MM.1S (cell line): Measurements from ENCODE around the gene NR6A1.

ENCODE experiments used
- DNase-seq: peaks from one replicate; pipeline ENCODE4 v3.0.0-alpha.2; 2015
- H2AFZ ChIP-seq: fragments of 300-600 bp; sonication (generic); 2 replicates; pipeline ENCODE4 v1.6.0; 2016; ENCODE audit warnings: antibody characterized with exemption, low read length
- H3F3A ChIP-seq: fragments of 300-600 bp; sonication (generic); 2 replicates; pipeline ENCODE4 v1.6.1; 2016; ENCODE audit warnings: mild to moderate bottlenecking, antibody characterized with exemption, low read length, moderate library complexity, mixed read lengths; ENCODE audit not compliant: insufficient read depth
- H3K27ac ChIP-seq: fragments of 300-600 bp; sonication (generic); 2 replicates; pipeline ENCODE4 v1.5.1; 2016; ENCODE audit warnings: mild to moderate bottlenecking, low read length
- H3K27me3 ChIP-seq: fragments of 300-600 bp; sonication (generic); replicated peaks from 2 replicates; pipeline ENCODE4 v1.6.0; 2016; ENCODE audit warnings: low read length; ENCODE audit not compliant: insufficient read depth
- H3K36me3 ChIP-seq: fragments of 300-600 bp; sonication (generic); replicated peaks from 2 replicates; pipeline ENCODE4 v1.6.1; 2016; ENCODE audit warnings: mild to moderate bottlenecking, low read length, mixed read lengths; ENCODE audit not compliant: insufficient read depth
- H3K4me1 ChIP-seq: fragments of 300-600 bp; sonication (generic); 2 replicates; pipeline ENCODE4 v1.6.1; 2016; ENCODE audit warnings: low read length, mixed read lengths
- H3K4me2 ChIP-seq: fragments of 300-600 bp; sonication (generic); 2 replicates; pipeline ENCODE4 v1.6.0; 2016; ENCODE audit warnings: low read depth, low read length
- H3K4me3 ChIP-seq: fragments of 300-600 bp; sonication (generic); 2 replicates; pipeline ENCODE4 v1.5.1; 2016; ENCODE audit warnings: low read length, mixed read lengths
- H3K79me2 ChIP-seq: fragments of 300-600 bp; sonication (generic); 2 replicates; pipeline ENCODE4 v1.6.1; 2016; ENCODE audit warnings: mixed run types, low read length, mixed read lengths
- H3K9ac ChIP-seq: fragments of 300-600 bp; sonication (generic); 2 replicates; pipeline ENCODE4 v1.6.1; 2016; ENCODE audit warnings: low read length, mixed read lengths
- H3K9me2 ChIP-seq: fragments of 300-600 bp; sonication (generic); replicated peaks from 2 replicates; pipeline ENCODE4 v1.6.1; 2016; ENCODE audit warnings: mild to moderate bottlenecking, low read length, mixed read lengths; ENCODE audit not compliant: insufficient read depth
- H3K9me3 ChIP-seq: fragments of 300-600 bp; sonication (generic); replicated peaks from 2 replicates; pipeline ENCODE4 v1.6.1; 2016; ENCODE audit warnings: mild to moderate bottlenecking, low read length, mixed read lengths; ENCODE audit not compliant: insufficient read depth
- H4K20me1 ChIP-seq: fragments of 300-600 bp; sonication (generic); 2 replicates; pipeline ENCODE4 v1.6.1; 2016; ENCODE audit warnings: mild to moderate bottlenecking, low read length, moderate library complexity, mixed read lengths; ENCODE audit not compliant: insufficient read depth
- CTCF ChIP-seq: fragments of 300-600 bp; sonication (generic); IDR thresholded peaks from 2 replicates; pipeline ENCODE4 v1.5.1; 2016; ENCODE audit warnings: antibody characterized with exemption, low read length, mixed read lengths
- EZH2 ChIP-seq: fragments of 300-600 bp; sonication (generic); optimal IDR thresholded peaks from 2 replicates; pipeline ENCODE3; 2017; ENCODE audit warnings: low read depth, mild to moderate bottlenecking, antibody characterized with exemption, low read length, mixed read lengths
- EZH2phosphoT487 ChIP-seq: fragments of 300-600 bp; sonication (generic); IDR thresholded peaks from 2 replicates; pipeline ENCODE4 v1.6.1; 2018; ENCODE audit warnings: antibody characterized with exemption, low read length

The NR6A1 gene

GRCh38 chr9:124707666-124708065, 63.4 kb downstream of the NR6A1 start:
- Histone ChIP-seq H3K9ac (no peak overlapping the region), H3K4me3 (no peak overlapping the region), H3K4me2 (no peak overlapping the region), H3K27ac (no peak overlapping the region), H2AFZ (no peak overlapping the region), H3F3A (no peaks in the 10 kb centered on the region), H3K9me3 (no peaks in the 10 kb centered on the region), H3K27me3 (no peaks in the 10 kb centered on the region), H4K20me1 (no peaks in the 10 kb centered on the region), H3K79me2 (no peaks in the 10 kb centered on the region), H3K9me2 (no peaks in the 10 kb centered on the region), H3K4me1 (no peaks in the 10 kb centered on the region), H3K36me3 (no peaks in the 10 kb centered on the region)
- no peak for TF ChIP-seq CTCF
- TF ChIP-seq EZH2 = no peak
- no peak for TF ChIP-seq EZH2phosphoT487
- DNase-seq = no peak

GRCh38 chr9:124706685-124707084, 64.4 kb downstream of the NR6A1 start:
- no peak overlapping the region for H3K9ac ChIP-seq
- H3K27me3 ChIP-seq = no peaks in the 10 kb centered on the region
- H4K20me1 ChIP-seq = no peaks in the 10 kb centered on the region
- H3F3A ChIP-seq = no peaks in the 10 kb centered on the region
- TF ChIP-seq EZH2 (no peak), EZH2phosphoT487 (no peak), CTCF (no peak)
- H3K4me2 ChIP-seq = no peak overlapping the region
- no peaks in the 10 kb centered on the region for H3K79me2 ChIP-seq
- H3K36me3 ChIP-seq = no peaks in the 10 kb centered on the region
- H2AFZ ChIP-seq = no peak overlapping the region
- no peaks in the 10 kb centered on the region for H3K9me3 ChIP-seq
- H3K4me3 ChIP-seq = no peak overlapping the region
- no peak overlapping the region for H3K27ac ChIP-seq
- H3K9me2 ChIP-seq = no peaks in the 10 kb centered on the region
- H3K4me1 ChIP-seq = no peaks in the 10 kb centered on the region
- no peak for DNase-seq

DNA sequence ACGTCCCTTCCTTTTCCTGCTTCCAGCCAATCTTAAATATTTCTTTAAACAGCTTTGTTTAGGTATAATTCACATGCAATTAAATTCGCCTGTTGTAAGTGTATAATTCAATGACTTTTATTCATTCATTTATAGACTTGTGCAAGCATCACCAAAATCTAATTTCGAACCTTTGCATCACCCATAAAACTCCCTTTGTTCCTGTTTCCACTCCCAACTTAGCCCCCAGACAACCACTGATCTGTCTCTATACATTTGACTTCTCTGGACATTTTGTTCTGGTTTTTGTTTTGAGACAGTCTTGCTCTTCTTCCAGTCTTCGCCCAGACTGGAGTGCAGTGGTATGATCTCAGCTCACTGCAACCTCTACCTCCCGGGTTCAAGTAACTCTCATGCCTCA, 71.5 kb downstream of the NR6A1 start:
- Histone ChIP-seq H3K4me2 (no peak overlapping the region), H3F3A (no peaks in the 10 kb centered on the region), H3K36me3 (no peaks in the 10 kb centered on the region), H3K9me2 (no peaks in the 10 kb centered on the region), H3K27ac (no peak overlapping the region), H4K20me1 (no peaks in the 10 kb centered on the region), H2AFZ (no peak overlapping the region), H3K9me3 (no peaks in the 10 kb centered on the region), H3K27me3 (no peaks in the 10 kb centered on the region), H3K9ac (no peak overlapping the region), H3K79me2 (no peaks in the 10 kb centered on the region), H3K4me3 (no peak overlapping the region), H3K4me1 (no peaks in the 10 kb centered on the region)
- no peak for TF ChIP-seq CTCF
- no peak for DNase-seq

DNA sequence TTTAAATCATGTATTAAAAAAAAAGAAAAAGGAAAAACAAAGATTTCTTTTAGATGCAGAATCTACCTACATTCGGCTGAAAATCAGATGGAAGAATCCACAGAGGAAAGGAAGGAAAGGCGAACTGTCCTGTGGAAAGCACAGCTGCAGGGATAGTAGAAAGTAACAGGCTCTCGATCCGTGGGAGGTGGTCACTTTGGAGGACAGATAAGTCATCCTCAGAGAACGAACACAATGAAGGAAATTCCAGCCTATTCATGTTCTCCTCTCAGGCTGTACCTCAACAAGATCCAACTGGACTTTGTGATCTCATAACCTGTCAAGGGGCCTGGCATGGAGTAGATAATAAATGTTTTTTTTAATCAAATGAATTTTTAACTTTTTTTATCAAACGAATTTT, 72.8 kb downstream of the NR6A1 start:
- Histone ChIP-seq H2AFZ (no peak overlapping the region), H3K79me2 (no peaks in the 10 kb centered on the region), H3K4me2 (no peak overlapping the region), H3K4me3 (no peak overlapping the region), H3K9ac (no peak overlapping the region), H3K9me3 (no peaks in the 10 kb centered on the region), H3F3A (no peaks in the 10 kb centered on the region), H3K36me3 (no peaks in the 10 kb centered on the region), H3K27ac (no peak overlapping the region), H4K20me1 (no peaks in the 10 kb centered on the region), H3K9me2 (no peaks in the 10 kb centered on the region), H3K27me3 (no peaks in the 10 kb centered on the region), H3K4me1 (no peaks in the 10 kb centered on the region)
- no peak for TF ChIP-seq CTCF
- TF ChIP-seq EZH2phosphoT487 = no peak
- no peak for TF ChIP-seq EZH2
- no peak for DNase-seq
